Vagina (tissue), 2 donors: Measurements from ENCODE around the gene CAMTA2.

Experiments
- CTCF ChIP-seq, 3 experiments: fragments of 450-650 bp in 2 of 3; fragments of 200-600 bp in 1 of 3; sonication (generic) in 1 of 3; IDR thresholded peaks; one replicate each; pipeline ENCODE4 v1.5.1; 2017 to 2019; ENCODE audit warnings: antibody characterized with exemption in 3 of 3, mild to moderate bottlenecking in 2 of 3, moderate library complexity in 2 of 3
- POLR2A ChIP-seq, 2 donors: fragments of 450-650 bp; IDR thresholded peaks; one replicate each; pipeline ENCODE4 v1.6.1; 2017; ENCODE audit warnings: antibody characterized with exemption in 2 of 2, mild to moderate bottlenecking in 2 of 2, moderate library complexity in 2 of 2

DNA sequence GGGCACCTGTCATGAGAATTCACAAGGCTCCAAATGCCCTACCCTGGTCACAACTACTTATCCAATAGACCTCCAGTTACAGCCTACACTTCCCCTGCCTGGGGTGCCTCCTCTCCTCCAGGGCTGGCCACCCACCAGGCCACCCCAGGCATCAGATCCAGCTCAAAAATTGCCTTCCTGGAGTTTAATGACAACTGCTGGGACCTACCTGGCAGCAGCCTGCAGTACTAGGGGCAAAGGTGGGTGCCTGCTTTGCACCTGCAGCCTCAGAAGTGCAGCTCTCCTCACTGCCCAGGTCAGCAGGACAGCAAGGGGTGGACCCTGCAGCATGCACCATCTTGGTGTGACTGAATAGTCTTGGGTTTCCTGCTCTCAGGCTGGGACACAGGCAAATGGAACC, 51.8 kb downstream of the CAMTA2 start:
- TF ChIP-seq CTCF (IDR thresholded peaks at IDR 0.05) (no peak), POLR2A (IDR thresholded peaks at IDR 0.05) (no peak)
